DMS153 (cell line): Measurements from ENCODE around the gene PRKCZ.

Experiments used
- DNase-seq: peaks from one replicate; lab custom pipeline; 2025; lab: John Stamatoyannopoulos, UW

PRKCZ gene

GRCh38 chr1:2157856-2158255 is 107.6 kb downstream of the PRKCZ start:
- no peak for DNase-seq

- no peak for DNase-seq
Observed at GRCh38 chr1:2158272-2158671, 108.1 kb downstream of the PRKCZ start.

- DNase-seq, result no peak
Observed at GRCh38 chr1:2159124-2159523, 108.9 kb downstream of the PRKCZ start.

GRCh38 chr1:2160451-2161300 is 110.5 kb downstream of the PRKCZ start:
- DNase-seq, result no peak

GRCh38 chr1:2163205-2163604 is 113.0 kb downstream of the PRKCZ start:
- no peak for DNase-seq

GRCh38 chr1:2165646-2166045 is 115.4 kb downstream of the PRKCZ start:
- DNase-seq, result no peak

- no peak for DNase-seq
Observed at GRCh38 chr1:2166254-2166653, 116.0 kb downstream of the PRKCZ start.

GRCh38 chr1:2166695-2167094 is 116.5 kb downstream of the PRKCZ start:
- no peak for DNase-seq

GRCh38 chr1:2168090-2168489 is 117.9 kb downstream of the PRKCZ start:
- no peak for DNase-seq

GRCh38 chr1:2168535-2168934 is 118.3 kb downstream of the PRKCZ start:
- DNase-seq, result no peak

- DNase-seq, result no peak
Observed at GRCh38 chr1:2169200-2169836, 119.1 kb downstream of the PRKCZ start.

GRCh38 chr1:2170211-2170610 is 120.0 kb downstream of the PRKCZ start:
- DNase-seq, result no peak

GRCh38 chr1:2172012-2172411 is 121.8 kb downstream of the PRKCZ start:
- no peak for DNase-seq

GRCh38 chr1:2172551-2173146 is 122.4 kb downstream of the PRKCZ start:
- DNase-seq, result no peak

- DNase-seq, result no peak
Observed at GRCh38 chr1:2173546-2174347, 123.5 kb downstream of the PRKCZ start.

GRCh38 chr1:2174348-2175054 is 124.3 kb downstream of the PRKCZ start:
- peak; percentile 50 for DNase-seq

GRCh38 chr1:2175055-2175414 is 124.8 kb downstream of the PRKCZ start:
- no peak for DNase-seq

- DNase-seq, result no peak
Observed at GRCh38 chr1:2175681-2176454, 125.7 kb downstream of the PRKCZ start.

GRCh38 chr1:2176615-2177014 is 126.4 kb downstream of the PRKCZ start:
- DNase-seq, result no peak

- no peak for DNase-seq
Observed at GRCh38 chr1:2177541-2177940, 127.3 kb downstream of the PRKCZ start.

- DNase-seq, result no peak
Observed at GRCh38 chr1:2177946-2178538, 127.8 kb downstream of the PRKCZ start.
